ENCODE data around the gene EIPR1. TPM values are rescaled to one million over a fixed set of nuclear protein-coding genes. Genes with fewer than 3 reads are reported as not detected.

EIPR1 gene
- total RNA-seq, 1 experiment from 2014 or later: 69.5 TPM

DNA sequence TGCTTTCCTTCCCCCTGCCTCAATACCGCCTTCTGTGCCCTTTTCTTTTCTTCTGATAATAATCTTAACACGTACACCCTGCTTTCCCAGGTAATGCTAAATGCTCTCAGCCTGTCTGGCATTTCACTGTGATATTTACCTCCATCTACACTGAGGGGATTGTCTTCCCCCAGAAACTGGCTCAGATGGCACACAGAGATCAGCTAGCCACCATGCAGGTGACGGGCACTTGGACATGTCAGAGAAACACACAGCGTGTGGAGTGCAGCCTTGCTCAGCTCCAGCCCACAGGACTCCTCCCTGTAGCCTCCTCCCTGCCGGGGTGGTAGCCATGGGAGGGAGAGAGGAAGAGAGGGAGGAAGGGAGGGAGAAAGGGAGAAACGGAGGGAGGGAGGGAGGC is 131.2 kb downstream of the EIPR1 start:
- in situ Hi-C loops (cut with HindIII; ENCODE audit: low sequenced_read_pairs): no loop called here
- DNase-seq (ENCODE audit: low spot score): no peak

DNA sequence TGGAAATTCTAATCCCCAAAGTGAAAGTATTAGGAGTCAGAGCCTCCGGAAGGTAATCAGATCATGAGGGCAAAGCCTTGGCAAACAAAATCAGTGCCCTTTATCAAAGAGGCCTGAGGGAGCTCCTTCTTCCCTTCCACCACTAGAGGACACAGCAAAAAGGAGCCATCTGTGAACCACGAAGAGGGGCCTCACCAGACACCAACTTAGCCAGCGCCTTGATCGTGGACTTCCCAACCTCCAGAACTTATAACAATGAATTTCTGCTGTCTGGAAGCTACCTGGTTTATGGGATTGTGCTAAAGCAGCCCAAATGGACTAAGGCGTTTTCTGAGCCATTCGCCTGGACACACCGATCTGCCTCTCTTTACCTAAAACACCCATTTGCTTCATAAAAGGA is 133.1 kb downstream of the EIPR1 start:
- in situ Hi-C loops (cut with HindIII; ENCODE audit: low sequenced_read_pairs): no loop called here
- no peak for DNase-seq (ENCODE audit: low spot score)

DNA sequence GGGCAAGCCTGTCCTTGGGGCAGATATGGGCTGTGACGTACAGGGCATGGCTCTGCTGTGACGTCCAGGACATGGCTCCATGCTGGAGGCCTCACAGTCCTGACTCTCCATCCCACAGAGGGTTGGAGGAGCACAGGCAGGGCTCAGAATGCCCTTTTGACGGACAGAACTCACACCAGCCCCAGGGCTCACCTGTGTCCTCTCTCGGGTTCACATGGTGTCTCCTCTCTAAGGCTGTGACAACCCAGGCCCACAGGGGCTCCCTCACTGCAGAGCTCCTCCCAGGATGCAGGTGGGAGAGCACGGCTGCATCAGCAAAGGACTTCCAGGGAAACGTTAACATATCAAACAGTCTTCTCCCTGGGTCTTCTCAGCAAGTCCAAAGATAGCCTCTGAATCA is 133.8 kb downstream of the EIPR1 start:
- DNase-seq (ENCODE audit: low spot score): no peak
- in situ Hi-C loops (cut with HindIII; ENCODE audit: low sequenced_read_pairs): no loop called here

DNA sequence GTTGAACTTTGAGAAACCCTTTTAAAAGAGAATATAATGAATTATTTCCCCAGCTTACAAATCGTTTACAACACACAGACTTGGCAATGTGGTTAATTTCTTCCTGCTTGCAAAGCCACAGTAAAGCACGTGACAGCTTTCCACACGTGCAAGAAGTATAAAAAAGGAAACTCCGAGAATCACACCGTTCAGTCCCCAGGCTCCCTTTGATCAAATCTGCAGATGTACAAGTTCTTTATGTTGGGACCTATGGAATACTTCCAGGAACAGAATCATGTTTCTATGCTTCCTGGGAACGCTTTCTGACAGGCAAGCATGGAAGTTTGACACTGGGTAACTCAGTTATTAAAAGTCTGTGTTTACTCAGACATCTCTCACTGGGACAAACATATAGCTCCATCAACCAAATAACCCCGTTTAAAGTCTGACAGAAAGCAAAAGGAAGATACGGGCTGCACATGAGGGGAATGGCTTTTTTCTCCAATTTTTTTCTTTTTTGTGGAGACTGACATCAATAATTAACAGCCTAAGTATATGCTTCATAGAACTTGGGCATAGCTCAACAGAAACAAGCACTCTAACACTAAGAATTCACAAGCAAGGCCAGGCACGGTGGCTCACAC is 134.8 kb downstream of the EIPR1 start:
- in situ Hi-C loops (cut with HindIII; ENCODE audit: low sequenced_read_pairs): no loop called here
- no peak for DNase-seq (ENCODE audit: low spot score)

DNA sequence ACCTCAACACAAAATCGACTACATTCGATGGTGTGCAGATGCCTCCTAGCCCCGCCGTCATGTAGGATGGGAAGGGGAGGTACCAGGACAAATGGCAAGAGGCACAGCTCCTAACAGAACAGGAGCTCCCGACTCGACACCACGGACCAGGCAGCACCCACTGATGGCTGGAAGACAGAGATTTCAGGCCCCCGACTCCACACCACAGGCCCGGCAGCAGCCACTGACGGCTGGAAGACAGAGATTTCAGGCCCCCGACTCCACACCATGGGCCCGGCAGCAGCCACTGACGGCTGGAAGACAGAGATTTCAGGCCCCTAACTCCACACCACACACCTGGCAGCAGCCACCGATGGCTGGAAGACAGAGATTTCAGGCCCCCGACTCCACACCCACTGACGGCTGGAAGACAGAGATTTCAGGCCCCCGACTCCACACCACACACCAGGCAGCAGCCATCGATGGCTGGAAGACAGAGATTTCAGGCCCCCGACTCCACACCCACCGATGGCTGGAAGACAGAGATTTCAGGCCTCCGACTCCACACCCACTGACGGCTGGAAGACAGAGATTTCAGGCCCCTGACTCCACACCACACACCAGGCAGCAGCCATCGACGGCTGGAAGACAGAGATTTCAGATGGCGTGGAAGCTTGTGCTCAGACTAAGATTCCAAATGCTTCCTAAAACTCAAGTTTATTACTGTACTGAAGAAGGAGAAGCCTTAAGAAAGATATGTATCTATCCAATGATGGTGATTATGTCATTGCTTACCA is 135.5 kb downstream of the EIPR1 start:
- in situ Hi-C loops (cut with HindIII; ENCODE audit: low sequenced_read_pairs): no loop called here
- no peak for DNase-seq (ENCODE audit: low spot score)

DNA sequence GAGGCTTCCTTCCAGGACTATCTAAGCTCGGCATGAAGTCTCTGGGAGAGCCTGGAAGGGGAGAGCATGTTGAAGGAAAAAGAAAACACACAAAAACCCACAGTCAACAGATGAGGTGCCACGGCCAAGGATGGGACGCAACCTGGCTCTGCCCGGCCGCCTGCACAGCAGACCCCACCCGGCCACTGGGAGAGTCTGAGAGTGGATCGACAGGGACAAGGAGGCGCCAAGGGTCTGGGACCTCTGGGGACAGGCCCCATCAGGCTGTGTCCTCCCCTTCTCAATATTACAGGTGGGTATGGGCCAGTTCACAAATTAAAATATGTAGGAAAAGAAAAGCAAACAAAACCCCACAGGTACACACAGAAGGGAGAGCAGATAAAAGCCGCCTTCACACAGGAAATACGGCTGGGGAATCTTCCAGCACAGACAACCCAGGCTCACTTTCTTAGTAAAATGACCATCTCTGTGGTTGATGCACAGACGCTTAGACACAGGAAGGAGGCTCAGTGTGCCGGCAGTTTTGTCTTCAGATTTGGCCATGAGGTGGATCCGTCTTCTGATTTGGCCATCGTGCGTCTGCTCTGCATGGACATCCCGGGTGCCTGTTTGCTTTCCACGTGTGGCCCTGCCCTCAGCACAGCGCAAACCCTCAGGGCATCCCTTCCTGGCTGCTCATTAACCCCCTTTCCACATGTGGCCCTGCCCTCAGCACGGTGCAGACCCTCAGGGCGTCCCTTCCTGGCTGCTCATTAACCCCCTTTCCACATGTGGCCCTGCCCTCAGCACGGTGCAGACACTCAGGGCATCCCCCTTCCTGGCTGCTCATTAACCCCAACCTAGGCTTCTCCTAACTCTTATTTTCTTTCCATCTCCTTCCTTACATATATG is 138.4 kb downstream of the EIPR1 start:
- DNase-seq (ENCODE audit: low spot score): no peak
- in situ Hi-C loops (cut with HindIII; ENCODE audit: low sequenced_read_pairs): no loop called here

DNA sequence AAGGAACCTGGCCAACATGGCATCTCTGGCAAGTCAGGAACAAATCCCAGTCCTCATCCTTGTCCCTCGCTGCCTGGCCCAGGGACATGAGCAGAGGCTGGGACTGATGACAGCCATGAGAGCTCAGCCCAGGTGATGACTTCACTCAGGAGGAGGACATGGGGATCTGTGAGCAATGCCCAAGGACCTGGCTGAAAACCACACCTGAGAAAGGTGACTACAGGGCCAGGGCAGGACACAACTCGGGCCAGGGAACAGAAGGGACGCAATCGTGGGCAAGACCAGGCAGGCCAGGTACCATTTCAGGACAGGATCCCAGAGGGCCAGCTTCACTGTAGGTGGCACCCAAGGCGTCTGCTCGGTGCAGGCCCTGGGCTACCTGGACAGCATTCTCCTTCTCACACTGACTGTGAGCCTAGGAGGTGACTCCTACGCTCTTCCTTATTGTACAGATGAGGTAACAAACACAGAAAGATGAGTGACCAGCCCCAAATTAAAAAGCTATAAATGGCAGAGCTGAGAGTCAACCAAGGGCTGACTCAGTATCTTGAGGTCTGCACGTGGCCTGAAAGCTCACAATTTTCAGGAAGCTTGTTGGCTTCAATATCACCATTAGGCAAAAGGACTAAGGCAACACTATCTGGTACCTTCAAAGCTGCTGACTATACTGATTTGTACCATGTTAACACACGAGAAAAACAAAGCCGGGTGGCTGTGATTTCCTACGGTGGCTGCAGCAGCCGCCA is 141.1 kb downstream of the EIPR1 start:
- in situ Hi-C loops (cut with HindIII; ENCODE audit: low sequenced_read_pairs): no loop called here
- no peak for DNase-seq (ENCODE audit: low spot score)

DNA sequence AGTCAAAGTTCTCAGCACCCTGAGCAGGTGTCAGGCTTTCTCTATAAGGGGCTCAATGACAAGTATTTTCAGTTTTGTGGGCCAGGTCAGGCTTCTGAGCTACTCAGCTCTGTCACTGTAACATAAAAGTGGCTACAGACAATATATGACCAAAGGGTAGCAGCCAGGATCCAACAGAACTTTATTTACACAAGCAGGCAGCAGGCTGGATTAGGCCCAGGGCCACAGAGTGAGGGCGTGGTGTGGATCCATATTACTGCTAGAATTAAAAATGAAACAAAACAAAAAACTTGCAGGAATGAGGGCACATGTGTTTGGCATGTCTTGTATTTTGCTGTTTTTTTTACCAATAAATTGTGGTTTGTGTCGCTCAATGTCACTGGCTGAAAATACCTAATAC is 143.7 kb downstream of the EIPR1 start:
- in situ Hi-C loops (cut with HindIII; ENCODE audit: low sequenced_read_pairs): no loop called here
- DNase-seq (ENCODE audit: low spot score): no peak

DNA sequence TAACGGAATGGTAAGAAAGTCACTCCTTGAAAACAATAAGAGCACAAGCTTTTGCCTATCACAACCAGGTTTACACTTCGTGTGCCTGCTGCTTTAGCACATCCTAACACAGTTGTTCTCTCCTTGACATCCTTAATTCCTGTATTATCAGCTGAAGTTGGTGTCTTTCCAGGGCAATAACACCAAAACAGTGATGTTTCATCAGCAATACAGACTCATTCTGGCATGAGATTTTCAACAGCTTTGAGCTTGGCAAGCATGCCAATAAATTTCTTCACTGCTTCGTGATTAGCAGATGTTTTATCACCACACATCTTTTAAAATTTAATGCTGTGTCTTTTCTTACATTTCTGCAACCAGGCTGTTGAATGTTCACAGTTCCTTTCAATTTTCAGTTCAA is 148.4 kb downstream of the EIPR1 start:
- in situ Hi-C loops (cut with HindIII; ENCODE audit: low sequenced_read_pairs): no loop called here
- DNase-seq (ENCODE audit: low spot score): no peak

DNA sequence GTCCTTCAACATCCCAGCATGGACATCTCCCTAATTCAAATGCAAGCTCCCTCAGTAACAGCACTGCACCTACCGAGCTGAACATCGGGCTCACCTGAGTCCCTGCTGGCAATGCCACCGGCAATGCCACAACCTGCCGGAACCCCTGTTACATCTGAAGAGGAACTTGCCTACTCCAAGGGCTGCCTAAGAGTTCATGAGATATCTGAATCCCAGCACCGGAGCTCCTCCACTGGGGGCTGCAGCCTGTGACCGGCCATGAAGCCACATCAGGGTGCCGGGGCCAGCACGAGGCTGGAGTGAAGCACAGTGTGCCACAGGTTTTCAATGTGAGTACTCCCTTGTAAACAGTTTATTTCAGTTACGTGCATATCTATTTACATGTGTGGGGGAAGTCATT is 152.9 kb downstream of the EIPR1 start:
- in situ Hi-C loops (cut with HindIII; ENCODE audit: low sequenced_read_pairs): no loop called here
- no peak for DNase-seq (ENCODE audit: low spot score)

DNA sequence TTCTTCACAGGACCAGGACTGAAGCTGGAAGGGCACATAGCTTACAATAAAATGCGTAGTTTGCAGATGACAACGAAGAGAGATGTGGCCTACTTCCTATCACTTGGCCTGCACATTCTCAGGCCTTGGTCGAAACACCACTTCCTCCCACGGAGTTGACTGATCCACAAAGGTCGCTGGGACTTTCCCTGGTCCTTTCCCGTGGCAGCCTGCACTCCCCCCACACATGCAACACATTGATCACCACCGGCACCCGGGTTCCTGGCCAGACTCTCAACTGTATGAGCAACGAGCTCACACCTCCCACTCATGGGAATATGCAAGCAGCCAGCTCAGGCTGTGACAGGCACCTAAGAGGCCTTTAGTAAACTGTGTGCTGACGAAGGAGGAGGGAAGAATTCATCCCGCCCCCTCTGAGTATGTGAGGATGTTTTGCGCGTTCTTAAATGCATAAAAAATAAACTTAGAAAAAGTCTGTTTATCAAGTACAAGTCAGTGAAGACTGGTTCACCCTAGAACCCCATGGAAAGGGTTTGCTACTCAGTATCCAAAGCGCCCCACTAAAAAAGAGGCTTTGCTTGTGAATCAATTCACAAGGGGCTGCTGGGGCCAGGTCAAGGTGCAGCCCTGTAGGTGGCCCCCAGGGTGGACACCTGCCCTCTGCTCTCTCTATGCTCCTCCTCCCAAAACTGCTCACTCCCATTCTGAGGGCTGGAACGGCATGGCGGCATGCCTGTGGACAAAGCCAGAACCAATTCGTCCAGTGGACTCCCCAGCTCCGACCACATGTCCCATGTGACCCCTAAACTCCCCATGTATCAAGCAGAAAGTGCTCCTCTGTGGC is 154.3 kb downstream of the EIPR1 start:
- in situ Hi-C loops (cut with HindIII; ENCODE audit: low sequenced_read_pairs): no loop called here

DNA sequence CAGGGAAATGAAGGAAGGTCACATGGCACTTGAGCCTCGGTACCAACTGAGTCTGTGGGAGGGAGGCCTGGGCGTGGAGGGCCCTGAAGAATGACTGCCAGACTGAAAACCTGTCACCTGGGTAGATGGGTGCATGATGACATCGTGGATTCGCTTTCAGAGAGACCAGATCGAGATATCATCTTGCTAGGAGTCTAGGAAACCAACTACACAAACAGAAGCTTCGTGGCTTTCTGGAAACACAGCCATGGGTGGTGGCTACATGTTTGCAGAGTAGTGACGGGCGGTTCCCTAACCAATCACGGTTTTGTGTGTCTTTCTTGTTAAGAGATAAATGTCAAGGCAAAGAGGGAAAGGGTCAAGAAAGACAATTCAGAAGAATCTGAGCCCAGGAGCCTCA is 155.0 kb downstream of the EIPR1 start:
- in situ Hi-C loops (cut with HindIII; ENCODE audit: low sequenced_read_pairs): no loop called here
- no peak for DNase-seq (ENCODE audit: low spot score)

More for the DNA sequence above, 154.3 kb downstream of the EIPR1 start:
- DNase-seq (ENCODE audit: low spot score): no peak

DNA sequence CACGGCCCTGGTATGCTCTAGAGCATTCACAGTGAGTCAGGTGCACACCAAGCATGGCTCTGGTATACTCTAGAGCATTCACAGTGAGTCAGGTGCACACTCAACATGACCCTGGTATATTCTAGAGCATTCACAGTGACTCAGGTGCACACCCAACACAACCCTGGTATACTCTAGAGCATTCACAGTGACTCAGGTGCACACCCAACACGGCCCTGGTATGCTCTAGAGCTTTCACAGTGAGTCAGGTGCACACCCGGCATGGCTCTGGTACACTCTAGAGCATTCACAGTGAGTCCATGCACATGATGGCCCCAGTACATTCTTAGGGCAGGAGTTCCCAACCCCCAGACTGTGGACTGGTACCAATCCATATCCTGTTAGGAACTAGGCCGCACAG is 158.1 kb downstream of the EIPR1 start:
- no peak for DNase-seq (ENCODE audit: low spot score)
- in situ Hi-C loops (cut with HindIII; ENCODE audit: low sequenced_read_pairs): no loop called here

DNA sequence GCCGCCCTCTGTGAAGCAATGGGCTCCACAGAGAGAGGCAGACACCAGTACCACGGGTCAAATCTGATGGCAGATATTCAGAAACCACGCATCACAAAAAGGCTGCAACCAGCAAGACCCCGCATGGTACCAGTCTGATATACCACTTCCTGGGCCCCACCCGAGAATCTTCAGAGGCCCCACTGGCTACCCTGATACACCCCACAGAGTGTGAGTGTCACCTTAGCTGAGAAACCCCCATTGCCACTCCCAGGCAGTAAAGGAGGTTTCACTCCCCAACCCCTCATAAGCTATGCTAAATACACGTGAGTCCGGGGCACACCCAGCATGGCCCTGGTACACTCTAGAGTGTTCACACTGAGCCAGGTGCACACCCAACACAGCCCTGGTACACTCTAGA is 160.0 kb downstream of the EIPR1 start:
- in situ Hi-C loops (cut with HindIII; ENCODE audit: low sequenced_read_pairs): no loop called here
- no peak for DNase-seq (ENCODE audit: low spot score)

DNA sequence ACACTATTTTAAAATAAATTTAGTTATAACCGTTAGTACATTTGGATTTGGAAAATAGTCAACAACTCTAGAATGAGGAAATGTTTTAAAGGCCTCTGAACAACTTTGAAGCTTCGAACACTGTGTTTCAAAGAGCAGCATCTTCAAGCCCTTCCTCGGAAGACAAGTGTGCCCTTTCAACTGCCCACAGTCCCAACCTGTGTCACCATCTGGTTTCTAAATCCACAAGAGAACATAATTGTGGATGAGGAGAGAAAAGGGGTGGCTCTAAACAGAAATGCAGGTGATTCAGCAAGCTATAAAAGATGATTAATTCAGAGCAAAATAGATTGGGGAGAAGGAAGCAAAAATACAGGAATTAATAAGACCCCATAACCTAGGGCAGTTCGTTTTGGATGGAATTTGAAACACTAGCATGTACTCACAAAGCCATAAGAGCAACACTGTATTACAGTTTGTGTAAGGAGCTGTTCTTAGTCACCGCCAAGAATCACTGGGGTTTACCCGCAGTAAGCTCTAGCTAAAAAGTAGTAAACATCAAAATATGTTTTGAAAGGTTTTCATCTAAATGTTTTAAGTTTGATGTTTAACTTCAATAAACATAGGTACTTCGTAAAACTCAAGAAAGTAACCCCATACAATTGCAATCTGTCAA is 160.7 kb downstream of the EIPR1 start:
- DNase-seq (ENCODE audit: low spot score): no peak
- in situ Hi-C loops (cut with HindIII; ENCODE audit: low sequenced_read_pairs): no loop called here

DNA sequence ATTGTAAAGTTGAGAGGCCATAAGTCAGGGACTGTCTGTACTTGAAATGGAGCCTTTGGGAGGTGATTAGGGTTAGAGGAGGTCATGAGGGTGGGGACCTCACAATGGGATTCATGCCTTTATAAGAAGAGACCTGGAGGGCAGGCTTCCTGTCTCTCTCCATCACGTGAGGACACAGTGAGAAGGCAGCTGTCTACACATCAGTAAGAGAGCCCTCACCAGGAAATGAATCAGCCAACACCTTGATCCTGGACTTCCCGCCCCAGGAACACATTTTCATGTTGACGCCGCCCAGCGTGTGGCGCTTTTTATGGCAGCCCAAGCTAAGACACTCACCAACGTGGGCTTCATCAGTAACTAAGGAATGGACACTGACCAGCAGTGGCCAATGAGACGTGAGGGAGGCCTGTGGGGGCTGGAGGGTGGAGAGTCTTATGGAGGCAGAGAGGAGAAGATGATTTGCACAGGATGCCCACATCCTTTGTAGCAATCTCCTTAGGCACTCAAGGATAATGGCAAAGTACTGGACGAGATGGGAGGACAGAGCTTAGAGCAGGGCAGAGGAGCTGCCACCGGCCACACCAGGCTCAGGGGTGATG is 162.7 kb downstream of the EIPR1 start:
- no peak for DNase-seq (ENCODE audit: low spot score)
- in situ Hi-C loops (cut with HindIII; ENCODE audit: low sequenced_read_pairs): no loop called here

DNA sequence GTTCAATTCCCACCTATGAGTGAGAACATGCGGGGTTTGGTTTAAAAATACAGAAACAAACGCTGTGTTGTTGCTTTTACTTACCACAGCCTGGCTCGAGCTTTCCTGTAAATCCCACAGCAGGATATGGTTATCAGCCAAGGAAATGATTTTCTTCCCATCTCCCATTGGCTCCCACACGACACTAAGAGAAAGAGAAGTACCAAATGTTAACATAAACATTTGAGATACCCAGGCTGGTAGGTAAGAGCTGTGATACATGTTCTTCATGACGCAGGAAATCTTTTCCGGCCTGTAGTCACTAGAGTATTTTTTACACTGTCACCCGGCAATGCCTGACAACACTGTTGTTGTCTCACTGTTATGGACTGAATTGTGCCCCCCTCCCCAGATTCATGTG is 163.6 kb downstream of the EIPR1 start:
- no peak for DNase-seq (ENCODE audit: low spot score)
- in situ Hi-C loops (cut with HindIII; ENCODE audit: low sequenced_read_pairs): no loop called here

DNA sequence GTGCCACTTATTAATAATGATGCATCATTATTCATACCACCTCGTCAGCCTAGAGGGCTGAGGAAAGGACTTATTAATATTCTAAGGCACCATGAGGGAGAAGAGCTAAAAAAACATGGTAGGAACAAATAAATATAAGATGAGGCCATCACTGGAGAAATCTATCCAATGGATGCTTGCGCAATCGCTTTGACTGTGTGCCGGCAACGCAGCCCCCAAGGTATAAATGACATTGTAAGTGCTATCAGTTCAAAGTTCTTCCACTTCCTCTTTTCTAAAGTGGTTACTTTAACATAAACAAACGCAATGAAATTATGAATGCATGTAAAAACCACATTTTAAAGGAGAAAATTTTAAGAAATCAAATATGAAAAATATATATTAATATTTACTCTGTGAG is 164.6 kb downstream of the EIPR1 start:
- no peak for DNase-seq (ENCODE audit: low spot score)
- in situ Hi-C loops (cut with HindIII; ENCODE audit: low sequenced_read_pairs): no loop called here
